SW 1271 (cell line): Measurements from ENCODE around the gene SPATC1L.
"Not testable (repeated sequence)": the region's sequence is repeated elsewhere in the genome, so short reads cannot be mapped to it uniquely, and the experiment has no call there.

Source experiments
- DNase-seq, 2 experiments: peaks; one replicate each; lab custom pipeline; 2025; lab: John Stamatoyannopoulos, UW

SPATC1L gene

GRCh38 chr21:46183910-46184624, at the start of gene SPATC1L:
Gene SPATC1L (minus strand): TSS chr21:46184459. CDS start chr21:46182816, 1,643 bp downstream.
- DNase-seq, result peak in 1 of 2 experiments; percentile 45

- DNase-seq, result no peak
Measured at GRCh38 chr21:46229923-46230260, 45.6 kb upstream of the SPATC1L start.

GRCh38 chr21:46229133-46229922, 45.1 kb upstream of the SPATC1L start:
- DNase-seq, result no peak

GRCh38 chr21:46228345-46229051, 44.2 kb upstream of the SPATC1L start, which contains the start of gene LSS:
Gene LSS (minus strand): TSS chr21:46228774. CDS start chr21:46228745, 29 bp downstream.
- peak; percentile 73 to 87 for DNase-seq

- DNase-seq, result no peak
Measured at GRCh38 chr21:46227811-46228344, 43.6 kb upstream of the SPATC1L start.

GRCh38 chr21:46226920-46227599, 42.8 kb upstream of the SPATC1L start:
- DNase-seq, result no peak

- no peak for DNase-seq
Measured at GRCh38 chr21:46226146-46226545, 41.9 kb upstream of the SPATC1L start.

- DNase-seq, result not testable (repeated sequence)
Measured at GRCh38 chr21:46223661-46224060, 39.4 kb upstream of the SPATC1L start.

GRCh38 chr21:46223217-46223616, 39.0 kb upstream of the SPATC1L start:
- no peak for DNase-seq

- DNase-seq, result no peak
Measured at GRCh38 chr21:46222436-46223116, 38.3 kb upstream of the SPATC1L start.

- DNase-seq, result no peak
Measured at GRCh38 chr21:46221664-46222435, 37.6 kb upstream of the SPATC1L start.

- DNase-seq, result no peak
Measured at GRCh38 chr21:46220847-46221246, 36.6 kb upstream of the SPATC1L start.

GRCh38 chr21:46220275-46220810, 36.1 kb upstream of the SPATC1L start:
- DNase-seq, result no peak

GRCh38 chr21:46219591-46220239, 35.5 kb upstream of the SPATC1L start:
- no peak for DNase-seq

- no peak for DNase-seq
Measured at GRCh38 chr21:46218906-46219590, 34.8 kb upstream of the SPATC1L start.

GRCh38 chr21:46217511-46218196, 33.4 kb upstream of the SPATC1L start:
- no peak for DNase-seq

- no peak for DNase-seq
Measured at GRCh38 chr21:46216132-46216747, 32.0 kb upstream of the SPATC1L start.
